ENCODE results near the gene RNASE11.

The RNASE11 gene

DNA sequence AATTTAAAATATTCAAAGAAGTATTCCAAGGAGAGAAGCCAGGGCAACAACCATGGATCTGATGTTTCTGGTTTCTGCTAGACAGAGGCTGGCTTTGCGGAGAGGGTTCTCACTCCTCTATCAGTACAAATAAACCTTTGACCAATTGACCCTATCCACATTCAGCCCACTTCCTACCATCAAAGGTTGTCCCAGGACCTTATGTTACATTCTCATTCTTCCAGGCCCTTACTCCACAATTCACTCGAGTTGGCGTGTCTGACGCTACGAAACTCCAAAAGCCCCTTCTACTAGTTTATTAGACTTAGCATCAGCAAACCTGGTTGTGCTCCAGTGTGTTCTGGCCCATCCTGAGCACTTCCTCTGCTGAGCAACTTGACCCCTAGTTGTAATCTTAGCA lies 28.2 kb upstream of the RNASE11 start:
- H3K36me3 Mint-ChIP-seq (ENCODE audit: low read depth) = no peaks in the 10 kb centered on the region
- TF ChIP-seq, protein P1, sequence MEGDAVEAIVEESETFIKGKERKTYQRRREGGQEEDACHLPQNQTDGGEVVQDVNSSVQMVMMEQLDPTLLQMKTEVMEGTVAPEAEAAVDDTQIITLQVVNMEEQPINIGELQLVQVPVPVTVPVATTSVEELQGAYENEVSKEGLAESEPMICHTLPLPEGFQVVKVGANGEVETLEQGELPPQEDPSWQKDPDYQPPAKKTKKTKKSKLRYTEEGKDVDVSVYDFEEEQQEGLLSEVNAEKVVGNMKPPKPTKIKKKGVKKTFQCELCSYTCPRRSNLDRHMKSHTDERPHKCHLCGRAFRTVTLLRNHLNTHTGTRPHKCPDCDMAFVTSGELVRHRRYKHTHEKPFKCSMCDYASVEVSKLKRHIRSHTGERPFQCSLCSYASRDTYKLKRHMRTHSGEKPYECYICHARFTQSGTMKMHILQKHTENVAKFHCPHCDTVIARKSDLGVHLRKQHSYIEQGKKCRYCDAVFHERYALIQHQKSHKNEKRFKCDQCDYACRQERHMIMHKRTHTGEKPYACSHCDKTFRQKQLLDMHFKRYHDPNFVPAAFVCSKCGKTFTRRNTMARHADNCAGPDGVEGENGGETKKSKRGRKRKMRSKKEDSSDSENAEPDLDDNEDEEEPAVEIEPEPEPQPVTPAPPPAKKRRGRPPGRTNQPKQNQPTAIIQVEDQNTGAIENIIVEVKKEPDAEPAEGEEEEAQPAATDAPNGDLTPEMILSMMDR (IDR thresholded peaks at IDR 0.05; ENCODE audit: unreplicated experiment in 3 of 3) = no peak
- no peak overlapping the region for H3K27ac Mint-ChIP-seq
- H3K9me3 Mint-ChIP-seq = no peaks in the 10 kb centered on the region
- peak overlapping the region; percentile 42 to 61 (median 57) for H3K4me3 Mint-ChIP-seq
- no peaks in the 10 kb centered on the region for H3K4me1 Mint-ChIP-seq
- peaks cover 9% of the 10 kb centered on the region for H3K27me3 Mint-ChIP-seq (ENCODE audit: low read depth)

- Mint-ChIP-seq H3K9me3 (no peaks in the 10 kb centered on the region), H3K36me3 (ENCODE audit: low read depth) (no peaks in the 10 kb centered on the region), H3K27me3 (ENCODE audit: low read depth) (peaks cover 8% of the 10 kb centered on the region)
Observed at GRCh38 chr14:20614038-20614840, 26.4 kb upstream of the RNASE11 start.

DNA sequence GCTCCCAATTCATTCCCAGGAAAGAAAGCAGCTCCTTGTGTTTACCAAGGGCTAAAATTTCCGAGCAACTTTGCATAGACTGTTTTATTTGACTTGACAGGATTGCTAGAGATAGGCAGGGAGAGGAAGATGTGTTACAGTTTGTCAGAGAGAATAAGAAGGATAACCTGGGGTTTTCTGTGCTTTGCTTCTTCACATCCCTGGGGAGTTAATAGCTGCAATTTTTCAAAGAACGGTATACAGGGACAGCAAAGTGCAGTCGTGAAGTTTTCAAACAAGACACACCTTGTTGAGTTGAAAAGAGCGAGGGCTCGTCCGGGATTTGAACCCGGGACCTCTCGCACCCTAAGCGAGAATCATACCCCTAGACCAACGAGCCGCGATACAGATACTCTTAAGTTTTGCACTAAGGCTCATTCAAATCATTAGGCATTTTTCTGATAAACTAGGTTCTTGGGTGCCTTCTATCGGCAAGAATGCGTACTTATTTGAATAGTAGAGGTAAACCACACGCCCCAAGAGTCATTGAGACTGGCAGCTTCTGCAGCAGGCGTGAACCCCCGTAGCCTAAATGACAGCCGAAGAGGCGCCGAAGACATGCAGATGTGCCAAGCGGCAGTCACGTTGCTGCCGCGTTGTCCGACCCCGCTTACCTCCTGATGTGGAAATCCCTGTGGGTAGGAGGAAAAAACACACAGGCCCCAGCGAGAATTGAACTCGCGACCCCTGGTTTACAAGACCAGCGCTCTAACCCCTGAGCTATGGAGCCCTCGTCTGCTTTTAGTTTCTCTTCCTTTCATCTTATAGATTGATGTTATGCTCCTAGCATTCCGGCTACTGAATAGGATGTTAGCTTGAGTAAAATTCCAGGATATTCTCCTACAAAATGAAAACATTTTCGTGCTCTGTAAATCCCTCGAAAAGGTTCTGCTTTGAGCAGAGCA lies 25.6 kb upstream of the RNASE11 start:
- Mint-ChIP-seq H3K27me3 (ENCODE audit: low read depth) (no peaks in the 10 kb centered on the region), H3K9me3 (no peaks in the 10 kb centered on the region), H3K27ac (no peak overlapping the region), H3K4me3 (no peak overlapping the region), H3K4me1 (no peaks in the 10 kb centered on the region), H3K36me3 (ENCODE audit: low read depth) (no peaks in the 10 kb centered on the region)
- TF ChIP-seq, protein P1 (IDR thresholded peaks at IDR 0.05; ENCODE audit: unreplicated experiment in 3 of 3) = peak; percentile 78 to 82 (median 78)

More at GRCh38 chr14:20614038-20614840, 26.4 kb upstream of the RNASE11 start:
- Mint-ChIP-seq H3K4me1 (no peaks in the 10 kb centered on the region), H3K27ac (peak overlapping the region in 1 of 3 experiments; percentile 38), H3K4me3 (no peak overlapping the region)
- TF ChIP-seq, protein P1 (IDR thresholded peaks at IDR 0.05; ENCODE audit: unreplicated experiment in 3 of 3) = no peak

DNA sequence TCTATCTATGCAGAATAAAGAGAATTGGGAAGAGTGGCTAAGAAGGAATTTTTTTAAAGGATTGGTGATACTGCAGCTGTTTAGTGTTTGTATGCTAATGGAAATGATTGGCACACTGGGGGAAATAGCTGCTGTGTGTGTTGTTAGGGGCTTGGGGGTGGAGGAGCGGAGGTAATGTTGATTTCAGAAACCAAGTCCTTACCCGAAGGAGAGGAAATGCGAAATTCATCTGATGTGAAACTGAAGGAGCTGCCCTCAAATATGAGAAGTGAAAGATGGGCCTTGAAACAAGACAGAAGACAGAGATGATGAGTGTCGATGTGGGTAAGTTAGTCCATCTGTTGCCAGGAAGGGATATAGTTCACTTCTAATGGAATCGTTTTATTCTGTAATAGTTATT lies 24.6 kb upstream of the RNASE11 start:
- Mint-ChIP-seq H3K4me3 (no peak overlapping the region), H3K9me3 (no peaks in the 10 kb centered on the region), H3K4me1 (no peaks in the 10 kb centered on the region), H3K27ac (no peak overlapping the region), H3K36me3 (ENCODE audit: low read depth) (no peaks in the 10 kb centered on the region), H3K27me3 (ENCODE audit: low read depth) (no peaks in the 10 kb centered on the region)
- TF ChIP-seq, protein P1 (IDR thresholded peaks at IDR 0.05; ENCODE audit: unreplicated experiment in 3 of 3) = no peak

- no peaks in the 10 kb centered on the region for H3K9me3 Mint-ChIP-seq
- H3K36me3 Mint-ChIP-seq (ENCODE audit: low read depth) = no peaks in the 10 kb centered on the region
- peaks cover 5% of the 10 kb centered on the region for H3K27me3 Mint-ChIP-seq (ENCODE audit: low read depth)
- TF ChIP-seq, protein P1 (IDR thresholded peaks at IDR 0.05; ENCODE audit: unreplicated experiment in 3 of 3) = no peak
- H3K4me1 Mint-ChIP-seq = no peaks in the 10 kb centered on the region
- no peak overlapping the region for H3K4me3 Mint-ChIP-seq
- no peak overlapping the region for H3K27ac Mint-ChIP-seq
Observed at GRCh38 chr14:20611277-20611676, 23.5 kb upstream of the RNASE11 start.

All from nephron (organoid).